HG03342 (cell line): ENCODE measurements around the gene CYTH4.

Experiments used
- ATAC-seq: cut with Tn5 transposase; IDR thresholded peaks from one replicate; pipeline ENCODE4 v1.9.1; 2021; ENCODE audit warnings: mild to moderate bottlenecking, moderate library complexity; ENCODE audit not compliant: unreplicated experiment

The CYTH4 gene

DNA sequence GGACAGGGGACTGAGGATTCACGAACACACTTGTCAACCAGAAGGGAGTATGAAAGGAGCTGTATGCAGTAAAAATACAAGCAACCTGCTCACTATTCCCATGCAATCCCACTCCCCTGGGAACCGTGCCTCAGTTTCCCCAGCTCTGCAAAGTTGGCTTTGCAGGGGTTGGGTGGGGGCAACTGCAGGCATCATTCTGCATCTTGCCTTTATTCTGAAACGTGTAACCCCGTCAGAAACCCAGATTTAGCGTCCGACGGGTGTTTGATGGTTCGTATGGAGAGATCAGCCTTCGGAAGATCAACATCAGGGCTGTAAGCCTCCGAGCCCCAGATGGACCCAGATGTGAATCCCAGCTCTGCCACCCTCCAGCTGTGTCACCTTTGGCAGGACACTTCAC lies 3.6 kb downstream of the CYTH4 start:
- ATAC-seq = no peak

DNA sequence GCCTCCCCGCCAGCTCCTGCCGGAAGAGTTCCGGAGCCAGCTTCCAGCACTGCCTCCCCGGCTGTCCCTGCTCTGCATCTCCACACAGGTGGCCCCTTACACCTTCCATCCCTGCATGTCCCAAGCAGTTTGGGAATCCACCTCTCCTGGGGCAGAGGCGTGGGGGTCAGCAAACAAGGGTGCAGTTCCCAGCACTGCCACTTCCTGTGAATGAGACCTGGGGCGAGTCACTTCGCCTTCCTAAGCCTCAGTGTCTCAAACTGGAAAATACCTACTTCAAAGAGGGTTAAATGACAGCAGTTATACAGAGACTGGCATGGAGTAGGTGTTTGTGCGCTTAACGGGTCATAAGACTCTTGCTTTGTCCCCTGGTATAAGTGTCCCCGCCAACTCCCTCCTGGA lies 5.2 kb downstream of the CYTH4 start:
- no peak for ATAC-seq

DNA sequence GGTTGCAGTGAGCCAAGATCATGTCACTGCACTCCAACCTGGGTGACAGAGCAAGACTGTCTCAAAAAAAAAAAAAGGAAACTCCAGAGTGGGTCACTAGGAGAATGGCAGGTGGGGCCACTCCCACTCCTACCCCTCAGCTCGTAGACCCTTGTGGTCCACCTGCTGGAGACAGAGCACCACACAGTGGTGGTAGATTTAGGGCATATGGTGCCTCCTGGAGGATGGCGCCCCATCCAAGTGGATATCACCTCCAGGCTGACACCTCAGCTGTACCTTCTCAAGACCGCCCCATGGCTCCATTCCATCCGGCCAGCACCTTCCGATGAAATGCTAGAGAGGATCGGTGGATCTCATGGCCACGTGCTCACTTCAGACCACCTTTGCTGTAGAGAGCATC lies 6.2 kb downstream of the CYTH4 start:
- ATAC-seq = no peak

DNA sequence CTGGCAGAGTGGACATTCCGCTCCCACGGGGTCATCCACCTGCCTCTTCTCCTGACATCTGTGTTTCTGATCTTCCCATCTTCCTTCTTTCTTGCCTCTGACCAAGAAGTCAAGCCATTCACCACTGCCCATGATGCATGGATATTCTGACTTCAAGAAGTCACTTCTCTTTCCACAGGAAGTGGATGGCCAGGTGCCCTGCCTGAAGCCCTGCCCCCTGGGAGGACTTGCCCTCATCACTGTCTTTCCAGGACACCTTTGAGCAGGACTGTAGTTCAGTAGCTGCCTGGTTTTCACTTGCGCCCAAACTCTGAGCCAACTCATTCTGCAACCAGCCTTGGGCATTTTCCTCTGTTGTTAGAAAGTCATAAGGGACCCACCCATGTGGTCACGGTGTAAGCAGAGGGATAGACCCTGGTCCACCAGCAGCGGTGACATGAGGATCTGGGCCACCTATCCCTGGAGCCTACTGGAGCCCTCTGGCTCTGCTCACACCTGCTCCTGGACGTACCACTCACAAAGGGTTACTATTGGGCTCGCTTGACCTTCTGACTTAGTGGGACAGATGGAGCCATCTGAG lies 6.9 kb downstream of the CYTH4 start:
- ATAC-seq = no peak

DNA sequence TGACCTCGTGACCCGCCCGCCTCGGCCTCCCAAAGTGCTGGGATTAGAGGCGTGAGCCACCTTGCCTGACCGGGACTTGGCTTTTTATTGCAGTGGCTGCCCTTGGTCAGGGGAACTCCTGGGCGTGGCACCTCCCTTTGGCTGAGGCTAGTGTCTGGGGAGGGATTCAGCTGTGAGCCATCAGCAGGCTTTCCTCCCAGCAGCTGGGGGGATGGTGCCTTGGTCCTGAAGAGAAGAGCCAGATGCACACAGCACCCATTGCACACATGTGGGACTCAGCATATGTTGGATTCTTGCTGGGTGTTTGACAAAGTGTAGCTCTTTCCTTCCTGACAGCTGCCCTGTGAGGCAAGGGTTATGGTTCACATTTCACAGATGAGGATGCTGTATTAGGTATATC lies 8.4 kb downstream of the CYTH4 start:
- ATAC-seq = no peak

DNA sequence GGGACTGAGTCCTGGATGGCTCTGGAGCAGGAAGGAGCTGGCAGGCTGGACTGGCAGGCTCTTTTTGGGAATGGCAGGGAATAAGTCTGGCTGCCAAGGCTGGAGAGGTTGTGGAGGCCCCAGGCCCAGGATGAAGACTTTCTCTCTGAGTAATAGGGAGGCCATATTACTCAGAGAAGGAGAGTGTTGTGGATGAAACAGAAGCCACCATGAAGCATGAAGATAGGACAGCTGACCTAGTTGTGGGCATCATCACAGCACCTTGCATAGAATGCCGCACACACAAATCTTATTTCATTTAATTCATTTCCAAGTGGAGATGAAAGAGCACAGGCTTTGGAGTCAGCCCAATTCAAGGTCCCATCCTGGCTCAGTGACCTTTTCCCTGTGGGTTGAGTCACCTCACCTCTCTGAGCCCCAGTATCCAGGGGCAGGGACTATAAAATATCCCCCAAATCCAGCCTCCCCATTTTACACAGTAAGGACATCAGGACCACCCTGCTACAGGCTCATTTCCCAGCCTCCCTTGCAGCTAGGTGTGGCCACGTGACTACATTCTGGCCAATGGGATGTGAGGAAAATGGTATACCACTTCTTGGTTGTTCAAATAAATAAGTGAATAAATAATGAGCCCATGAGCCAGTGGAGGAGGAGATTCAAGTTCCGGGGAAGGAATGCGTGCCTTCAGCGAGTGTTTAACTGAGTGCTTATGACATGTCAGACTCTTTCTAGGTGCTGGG lies 9.4 kb downstream of the CYTH4 start:
- no peak for ATAC-seq

DNA sequence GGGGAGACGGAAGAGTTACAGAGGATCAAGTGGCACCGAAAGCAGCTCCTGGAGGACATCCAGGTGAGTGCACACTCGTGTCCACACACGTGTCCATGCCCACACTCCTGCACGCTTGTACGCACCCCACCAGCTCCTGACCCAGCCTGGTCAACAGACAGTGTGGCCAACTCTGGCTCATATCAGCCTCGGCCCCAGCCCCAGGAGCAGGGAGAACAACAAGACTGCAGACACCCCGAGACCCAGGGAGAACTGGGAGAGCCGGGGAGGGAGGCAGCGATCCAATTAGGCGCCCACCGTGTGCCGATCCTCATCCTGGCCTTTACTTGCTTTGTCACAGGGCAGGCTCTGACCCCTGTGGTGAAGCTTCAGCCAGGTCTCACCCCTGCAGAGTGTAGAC lies 10.3 kb downstream of the CYTH4 start:
- ATAC-seq = no peak

DNA sequence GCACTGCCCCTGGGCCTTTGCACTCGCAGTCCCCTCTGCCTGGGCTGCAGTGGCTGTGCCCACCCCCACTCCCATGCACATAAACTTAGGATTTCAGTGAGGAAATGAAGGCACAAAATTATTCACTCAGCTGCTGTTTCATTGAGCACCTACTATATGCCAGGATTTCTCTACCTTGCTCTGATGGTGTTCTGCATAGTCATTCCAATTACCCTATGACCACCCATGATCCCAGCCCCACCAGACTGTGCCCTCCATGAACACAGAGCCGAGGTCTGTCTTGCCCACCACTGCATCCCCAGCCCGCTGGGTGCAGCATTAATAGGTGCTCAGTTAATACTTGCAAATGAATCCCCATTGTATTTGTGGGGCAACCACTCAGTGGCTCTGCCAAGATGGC lies 10.9 kb downstream of the CYTH4 start:
- ATAC-seq = no peak

DNA sequence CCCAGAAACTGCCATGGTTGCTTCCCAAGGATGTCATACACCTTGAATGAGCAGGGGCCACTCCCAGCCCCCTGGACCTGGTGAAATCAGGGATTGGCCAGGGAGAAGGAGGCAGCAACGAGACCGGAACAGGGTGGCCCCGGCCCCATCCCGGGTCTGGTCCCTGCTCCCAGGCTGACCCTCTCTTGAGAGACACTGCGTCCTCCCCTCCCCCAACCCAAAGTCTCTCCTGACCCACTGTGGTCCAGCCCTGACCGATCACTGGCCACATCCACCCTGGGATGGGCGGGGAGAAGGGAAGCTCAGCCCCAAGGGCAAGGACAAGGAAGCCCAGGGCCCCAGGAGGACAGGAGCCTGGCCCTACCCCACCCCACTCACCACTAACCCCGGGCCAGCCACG lies 12.4 kb downstream of the CYTH4 start:
- no peak for ATAC-seq

DNA sequence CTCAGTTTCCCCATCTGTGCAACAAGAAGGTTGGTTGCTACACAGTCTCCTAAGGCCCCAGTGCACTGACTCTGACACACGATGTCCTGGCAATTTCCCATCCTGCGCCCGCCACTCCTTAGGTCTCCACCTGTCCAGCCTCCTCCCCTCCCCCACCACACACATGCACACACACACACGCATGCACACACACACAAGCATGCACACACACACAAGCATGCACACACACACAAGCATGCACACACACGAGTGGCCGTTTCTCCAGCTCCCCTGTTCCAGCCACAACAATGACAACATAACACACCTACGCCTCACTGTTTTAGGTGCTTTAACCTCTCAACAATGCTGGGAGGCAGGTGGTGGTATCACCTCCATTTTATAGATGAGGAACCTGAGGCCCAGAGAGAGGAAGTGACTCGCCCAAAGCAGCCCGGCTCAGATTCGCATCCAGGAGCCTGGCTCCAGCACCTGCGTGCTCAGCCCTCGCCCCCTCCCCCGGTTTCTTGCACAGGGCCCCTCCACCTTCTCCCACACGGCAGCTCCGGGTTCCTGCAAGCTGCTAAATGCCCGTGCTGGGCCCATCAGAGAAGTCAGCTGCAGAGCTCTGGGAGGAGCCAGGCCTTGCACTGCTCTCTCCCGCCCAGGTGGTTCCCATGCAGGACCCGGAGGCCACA lies 13.0 kb downstream of the CYTH4 start:
- no peak for ATAC-seq

DNA sequence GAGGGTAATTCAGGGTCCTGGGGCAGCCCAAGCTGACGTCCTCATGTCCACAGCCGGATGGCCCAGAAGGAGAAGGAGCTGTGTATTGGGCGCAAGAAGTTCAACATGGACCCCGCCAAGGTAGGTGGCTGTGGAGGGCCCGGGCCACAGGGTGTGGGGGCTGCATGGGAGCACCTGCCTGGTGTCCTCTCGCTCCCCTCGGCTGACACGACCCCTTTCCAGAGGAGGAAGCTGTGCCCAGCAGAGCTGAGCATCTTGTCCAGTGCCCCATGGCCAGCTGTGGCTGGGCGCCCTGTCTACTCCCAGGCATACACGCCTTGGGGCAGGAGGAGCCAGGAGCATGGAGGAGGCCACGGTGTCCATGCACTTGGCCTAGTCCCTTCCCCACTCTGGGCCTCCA lies 13.6 kb downstream of the CYTH4 start:
- ATAC-seq = no peak

DNA sequence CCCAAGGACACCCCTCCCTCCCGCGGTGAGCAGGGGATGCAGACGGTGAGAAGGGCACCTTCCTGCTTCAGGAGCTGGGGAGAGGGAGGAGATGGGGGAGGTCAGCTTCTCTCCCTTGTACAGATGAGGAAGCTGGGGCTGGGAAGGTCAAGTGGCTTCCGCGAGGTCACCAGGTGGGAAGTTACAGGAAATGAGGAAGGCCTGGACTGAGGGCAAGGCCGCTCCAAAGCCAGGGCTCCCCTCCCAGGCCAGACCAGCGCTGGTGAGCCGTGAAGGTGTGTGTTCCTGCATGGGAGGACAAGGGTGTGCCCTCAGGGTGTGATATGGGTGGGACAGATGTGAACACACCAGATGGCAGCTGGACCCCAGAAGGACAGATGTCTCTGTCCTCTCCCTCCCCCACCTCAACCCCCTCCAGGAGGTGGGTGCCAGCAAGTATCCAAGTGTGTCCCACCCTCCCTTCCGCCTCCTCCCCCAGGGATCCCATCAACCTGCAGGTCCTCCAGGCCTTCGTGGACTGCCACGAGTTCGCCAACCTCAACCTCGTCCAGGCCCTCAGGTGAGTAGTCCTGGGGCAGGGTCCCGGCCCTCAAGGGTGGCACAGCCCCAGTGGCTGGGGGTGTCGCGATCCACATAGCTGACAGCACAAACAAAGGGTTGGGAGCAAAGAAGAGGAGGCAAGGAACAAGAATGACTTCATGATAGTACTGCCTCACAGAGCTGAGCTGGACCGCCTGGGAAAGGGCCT lies 16.6 kb downstream of the CYTH4 start:
- no peak for ATAC-seq

DNA sequence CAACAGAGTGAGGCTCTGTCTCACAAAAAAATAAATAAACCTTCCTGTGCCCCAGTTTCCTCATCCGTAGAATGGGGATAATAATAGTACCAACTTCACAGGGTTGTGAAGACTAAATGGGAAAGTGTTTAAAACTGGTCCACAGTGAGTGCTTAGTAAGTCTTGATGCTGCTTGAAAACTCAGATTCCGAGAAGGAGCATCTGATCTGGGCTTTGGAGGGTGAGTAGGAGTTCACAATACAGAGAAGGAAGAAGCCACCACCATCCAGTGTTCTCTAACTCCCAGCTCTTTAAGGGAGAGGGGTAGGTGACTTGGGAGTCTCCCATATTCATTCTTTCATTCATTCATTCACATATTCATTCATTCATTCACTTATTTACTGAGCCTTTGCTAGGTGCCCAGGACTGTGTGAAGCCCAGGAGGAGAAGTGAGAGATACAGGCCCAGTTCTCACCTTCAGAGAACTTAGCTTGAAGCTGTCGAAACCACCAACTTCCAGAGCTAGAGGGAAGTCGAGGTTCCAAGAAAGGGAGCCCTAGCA lies 17.7 kb downstream of the CYTH4 start:
- no peak for ATAC-seq

DNA sequence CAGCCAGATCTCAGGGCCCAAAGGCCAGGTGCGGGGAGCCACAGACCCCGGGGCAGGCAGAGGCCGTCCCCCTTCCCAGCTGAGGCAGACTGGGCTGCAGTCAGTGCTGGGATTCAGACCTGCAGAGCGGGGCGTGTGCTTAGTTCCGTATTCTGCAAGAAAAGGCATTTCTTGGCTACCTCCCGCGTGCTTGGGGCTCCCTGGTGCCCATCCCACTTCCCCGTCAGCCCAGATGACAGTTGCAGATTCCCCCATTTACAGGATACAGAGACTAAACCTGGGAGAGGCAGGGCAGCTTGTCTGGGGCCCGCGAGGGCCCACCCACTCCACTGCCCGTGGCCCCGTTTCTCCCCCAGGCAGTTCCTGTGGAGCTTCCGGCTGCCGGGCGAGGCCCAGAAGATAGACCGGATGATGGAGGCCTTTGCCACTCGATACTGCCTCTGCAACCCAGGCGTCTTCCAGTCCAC lies 18.3 kb downstream of the CYTH4 start:
- no peak for ATAC-seq

DNA sequence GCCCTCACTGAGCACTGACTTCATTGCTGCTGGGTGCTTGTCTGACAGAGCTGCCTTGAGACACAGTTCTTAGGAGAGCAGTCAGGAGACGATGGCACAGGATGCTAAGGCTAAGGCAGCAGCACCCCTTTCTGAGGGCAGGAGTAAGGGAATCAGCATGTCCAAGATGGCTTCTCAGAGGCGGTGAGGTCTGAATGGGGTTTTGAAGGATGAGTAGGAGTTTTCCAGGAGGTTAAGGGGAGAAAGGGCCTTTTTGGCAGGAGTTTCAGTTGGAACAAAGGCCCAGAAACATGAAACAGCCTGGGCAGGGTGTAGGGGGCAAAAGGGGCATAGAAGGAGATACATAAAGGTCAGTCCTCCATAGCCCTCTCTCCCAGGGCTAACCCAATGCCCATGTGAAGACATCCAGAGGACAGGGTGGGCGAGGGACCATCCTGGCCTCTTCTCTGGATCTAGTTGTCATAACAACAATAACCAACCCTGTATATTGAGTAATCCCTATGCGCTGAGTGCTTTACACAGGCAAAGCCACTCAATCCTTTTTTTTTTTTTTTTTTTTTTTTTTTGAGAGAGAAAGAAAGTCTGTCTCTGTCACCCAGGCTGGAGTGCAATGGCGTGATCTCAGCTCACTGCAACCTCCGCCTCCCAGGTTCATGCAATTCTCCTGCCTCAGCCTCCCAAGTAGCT lies 19.0 kb downstream of the CYTH4 start:
- no peak for ATAC-seq

DNA sequence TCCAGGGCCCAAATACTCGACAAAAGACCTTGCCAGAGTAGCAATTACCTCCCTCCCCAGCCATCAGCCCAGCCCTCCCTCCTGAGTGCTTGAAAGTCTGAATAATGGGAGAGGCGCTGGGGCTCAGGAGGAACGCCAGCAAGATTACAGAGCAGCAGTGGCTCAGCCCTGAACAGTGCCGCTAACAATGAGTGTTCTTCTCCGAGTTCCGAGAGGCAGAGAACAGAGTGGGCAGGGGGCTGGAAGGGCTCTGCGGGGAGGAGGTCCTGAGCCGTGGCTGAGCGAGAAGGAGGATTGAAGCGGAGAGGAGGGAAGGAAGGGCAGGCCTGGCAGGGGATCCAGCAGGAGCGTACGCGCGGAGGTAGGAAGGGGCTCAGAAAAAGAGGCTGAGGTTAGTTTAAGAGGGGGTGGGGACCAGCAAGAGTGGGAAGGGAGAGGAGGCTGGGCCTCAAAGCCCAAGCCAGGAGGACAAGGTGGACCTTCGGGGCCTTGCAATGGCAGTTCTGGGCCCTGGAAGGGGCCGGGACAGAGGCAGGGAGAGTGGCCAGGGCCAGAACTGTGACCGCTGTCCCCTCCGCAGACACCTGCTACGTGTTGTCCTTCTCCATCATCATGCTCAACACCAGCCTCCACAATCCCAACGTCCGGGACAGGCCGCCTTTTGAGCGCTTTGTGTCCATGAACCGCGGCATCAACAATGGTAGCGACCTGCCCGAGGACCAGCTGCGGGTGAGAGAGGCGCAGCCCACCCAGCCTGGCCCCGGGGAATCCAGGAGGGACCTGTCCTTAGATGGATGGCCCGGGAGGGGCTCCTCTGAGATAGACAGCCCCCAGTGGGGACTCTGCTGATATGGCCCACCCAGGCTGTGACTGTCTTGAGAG lies 20.6 kb downstream of the CYTH4 start:
- ATAC-seq = no peak

DNA sequence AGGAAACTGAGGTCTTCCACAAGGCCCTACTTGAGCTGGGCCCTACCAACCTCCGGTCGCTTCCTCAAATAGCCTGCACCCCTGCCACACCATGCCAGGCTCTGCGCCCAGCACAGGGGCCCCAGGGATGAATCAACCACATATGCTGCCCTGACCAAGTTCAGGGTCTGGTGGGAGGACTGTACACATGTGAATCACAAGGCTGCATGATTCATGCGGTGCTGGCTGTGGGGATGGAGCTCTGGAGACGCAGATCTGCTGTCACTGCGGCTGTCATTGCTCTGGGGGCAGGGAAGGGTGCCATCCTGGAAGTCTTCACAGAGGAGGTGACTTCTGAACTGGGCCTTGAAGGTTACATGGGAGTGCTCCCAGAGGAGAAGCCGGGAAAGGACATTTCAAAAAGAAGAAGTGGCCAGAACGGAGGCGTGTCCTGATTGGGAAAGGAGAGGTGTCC lies 21.5 kb downstream of the CYTH4 start:
- ATAC-seq = no peak

DNA sequence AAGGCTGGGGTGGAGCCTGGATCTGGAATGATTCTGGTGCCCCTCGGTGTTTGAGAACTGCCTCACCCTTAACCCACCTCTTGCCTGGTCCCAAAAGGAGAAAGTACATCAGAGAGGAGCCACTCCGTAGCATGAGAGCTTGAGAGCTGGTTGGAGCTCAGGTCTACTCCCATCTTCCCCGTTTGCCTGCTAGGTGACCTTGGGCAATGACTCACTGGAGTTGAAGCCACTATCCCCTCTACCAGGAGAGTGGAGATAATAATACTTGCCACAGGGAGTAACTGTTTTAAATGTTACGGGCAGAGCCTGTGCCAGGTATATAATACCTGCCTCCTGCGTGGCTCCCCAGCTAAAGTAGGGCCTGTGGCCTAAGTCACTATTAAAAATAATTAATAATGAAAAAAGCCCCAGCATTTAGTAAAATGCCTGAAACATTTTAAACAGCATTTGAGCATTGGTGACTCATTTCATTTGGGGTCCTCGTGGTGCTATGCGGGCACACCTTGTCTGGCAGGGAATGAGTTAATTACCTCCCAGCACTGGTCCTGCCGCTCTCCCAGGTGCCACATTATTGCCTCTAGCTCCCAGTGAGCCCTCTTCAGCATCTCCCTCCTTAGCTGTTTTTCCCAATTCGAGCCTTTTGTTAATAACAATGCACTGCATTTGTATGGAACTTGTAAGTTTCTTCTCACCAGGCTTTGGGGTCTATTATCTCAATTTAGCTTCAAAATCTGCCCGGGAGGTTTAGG lies 22.5 kb downstream of the CYTH4 start:
- ATAC-seq = no peak

DNA sequence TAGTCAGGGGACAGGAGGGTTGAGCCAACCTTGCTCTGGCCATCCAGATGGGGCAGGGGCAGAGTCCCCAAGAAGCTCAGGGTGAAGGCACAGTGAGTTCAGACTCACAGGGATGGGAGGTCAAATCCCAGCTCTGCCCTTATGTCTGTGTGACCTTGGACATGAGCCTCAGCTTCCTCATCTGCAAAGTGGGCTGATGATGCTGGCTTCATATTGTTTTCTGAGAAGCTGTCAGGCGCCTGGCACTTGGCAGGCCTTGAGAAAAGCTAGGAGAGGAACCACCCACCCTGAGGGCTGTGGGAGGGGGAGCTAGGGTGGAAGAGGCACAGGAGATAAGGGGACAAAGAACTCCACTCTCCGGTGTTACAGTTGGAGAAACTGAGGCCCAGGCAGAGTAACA lies 23.6 kb downstream of the CYTH4 start:
- ATAC-seq = no peak
